Tibial artery (tissue), 4 donors: ENCODE measurements around the gene MIGA1.
"Not testable (repeated sequence)": the region's sequence is repeated elsewhere in the genome, so short reads cannot be mapped to it uniquely, and the experiment has no call there.

Source experiments
- DNase-seq, 2 donors: peaks; one replicate each; pipeline ENCODE4 v3.0.0-alpha.2; 2019
- H3K27ac ChIP-seq, 2 donors: fragments of 200-600 bp; sonication (generic) in 1 of 2; 1 replicate in 1 of 2; 2 replicates in 1 of 2; pipeline ENCODE4 v1.5.1; 2018 to 2019; ENCODE audit warnings: mild to moderate bottlenecking in 1 of 2
- H3K27me3 ChIP-seq, 2 donors: fragments of 200-600 bp; sonication (generic) in 1 of 2; one replicate each; pipeline versions ENCODE4 v1.5.1 to v1.6.0; 2016 to 2019
- H3K36me3 ChIP-seq, 3 donors: fragments of 200-600 bp; sonication (generic) in 2 of 3; one replicate each; pipeline ENCODE4 v1.5.1; 2016 to 2019; ENCODE audit warnings: mild to moderate bottlenecking in 2 of 3
- H3K4me1 ChIP-seq, 4 donors: fragments of 200-600 bp; sonication (generic) in 2 of 4; 1 replicate in 3 of 4; 2 replicates in 1 of 4; pipeline ENCODE4 v1.5.1; 2016 to 2019
- H3K4me3 ChIP-seq, 2 donors: fragments of 200-600 bp; sonication (generic) in 1 of 2; 1 replicate in 1 of 2; 2 replicates in 1 of 2; pipeline ENCODE4 v1.5.1; 2018 to 2019; ENCODE audit warnings: mild to moderate bottlenecking in 2 of 2
- H3K9me3 ChIP-seq, 3 donors: fragments of 200-600 bp; sonication (generic) in 1 of 3; one replicate each; pipeline ENCODE4 v1.5.1; 2016 to 2019
- intact Hi-C: fragments of 100-400 bp; cut with DNase I; formaldehyde crosslinking; loops from one replicate; pipeline ENCODE4 v1.15.0; 2023; ENCODE audit warnings: low total_unique reads
- TF ChIP-seq, protein P1 (sequence below), 2 experiments: fragments of 200-600 bp in 1 of 2; fragments of 450-650 bp in 1 of 2; IDR thresholded peaks; one replicate each; pipeline ENCODE4 v1.5.1; 2017 to 2019; ENCODE audit warnings: antibody characterized with exemption in 2 of 2, mild to moderate bottlenecking in 1 of 2, moderate library complexity in 1 of 2

MIGA1 gene

DNA sequence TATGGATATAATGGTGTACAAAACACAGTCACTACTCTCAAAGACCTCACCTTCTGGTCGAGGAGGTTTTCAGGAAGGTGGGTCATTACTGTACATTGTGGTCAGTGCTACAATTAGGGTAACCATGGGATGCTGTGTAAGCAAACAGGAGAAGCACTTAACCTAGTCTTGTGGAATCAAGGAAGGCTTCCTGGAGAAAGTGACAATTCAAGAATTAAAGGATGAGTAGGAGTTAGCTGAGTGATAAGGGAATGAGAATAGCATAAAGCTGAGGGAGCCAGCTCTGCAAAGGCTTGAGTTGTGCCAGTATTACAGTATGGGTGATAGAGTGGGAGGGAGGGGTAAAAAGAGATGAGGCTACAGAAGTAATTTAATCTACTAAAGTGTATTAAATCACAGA, 126.2 kb downstream of the MIGA1 start:
- H3K27me3 ChIP-seq = no peaks in the 10 kb centered on the region
- H3K27ac ChIP-seq = peak overlapping the region in 1 of 2 donors; percentile 25
- TF ChIP-seq, protein P1, sequence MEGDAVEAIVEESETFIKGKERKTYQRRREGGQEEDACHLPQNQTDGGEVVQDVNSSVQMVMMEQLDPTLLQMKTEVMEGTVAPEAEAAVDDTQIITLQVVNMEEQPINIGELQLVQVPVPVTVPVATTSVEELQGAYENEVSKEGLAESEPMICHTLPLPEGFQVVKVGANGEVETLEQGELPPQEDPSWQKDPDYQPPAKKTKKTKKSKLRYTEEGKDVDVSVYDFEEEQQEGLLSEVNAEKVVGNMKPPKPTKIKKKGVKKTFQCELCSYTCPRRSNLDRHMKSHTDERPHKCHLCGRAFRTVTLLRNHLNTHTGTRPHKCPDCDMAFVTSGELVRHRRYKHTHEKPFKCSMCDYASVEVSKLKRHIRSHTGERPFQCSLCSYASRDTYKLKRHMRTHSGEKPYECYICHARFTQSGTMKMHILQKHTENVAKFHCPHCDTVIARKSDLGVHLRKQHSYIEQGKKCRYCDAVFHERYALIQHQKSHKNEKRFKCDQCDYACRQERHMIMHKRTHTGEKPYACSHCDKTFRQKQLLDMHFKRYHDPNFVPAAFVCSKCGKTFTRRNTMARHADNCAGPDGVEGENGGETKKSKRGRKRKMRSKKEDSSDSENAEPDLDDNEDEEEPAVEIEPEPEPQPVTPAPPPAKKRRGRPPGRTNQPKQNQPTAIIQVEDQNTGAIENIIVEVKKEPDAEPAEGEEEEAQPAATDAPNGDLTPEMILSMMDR (IDR thresholded peaks at IDR 0.05) = no peak
- no peaks in the 10 kb centered on the region for H3K9me3 ChIP-seq
- peaks cover 0 to 14% (median 0%) of the 10 kb centered on the region in 3 donors for H3K36me3 ChIP-seq
- H3K4me1 ChIP-seq = peaks cover 0 to 84% (median 4%) of the 10 kb centered on the region in 4 donors
- H3K4me3 ChIP-seq = no peak overlapping the region
- intact Hi-C loops = no loop called here
- no peak for DNase-seq

DNA sequence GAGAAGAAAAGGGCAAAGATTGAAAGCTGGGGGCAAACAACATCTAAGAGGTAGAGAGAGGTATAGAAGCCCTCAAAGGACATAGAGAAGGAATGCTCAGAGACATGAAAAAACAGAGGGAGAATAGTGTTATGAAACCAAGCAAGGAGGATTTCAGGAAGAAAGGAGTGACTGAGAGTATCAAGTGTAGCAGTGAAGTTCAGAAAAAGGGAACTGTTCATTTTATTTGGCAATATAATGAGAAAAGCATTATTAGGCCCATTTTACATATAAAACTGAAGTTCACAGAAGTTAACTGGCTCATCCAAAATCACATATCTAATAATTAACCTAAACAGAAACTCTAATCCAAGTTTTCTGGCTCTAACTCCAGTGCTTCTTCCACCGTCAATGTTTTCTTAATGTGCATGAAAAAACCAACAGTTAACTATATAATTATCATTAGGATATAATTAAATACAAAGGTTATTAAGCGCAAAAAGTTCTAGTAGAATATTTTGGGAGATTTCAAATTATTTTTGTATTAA, 126.6 kb downstream of the MIGA1 start:
- H3K36me3 ChIP-seq = peaks cover 0 to 14% (median 0%) of the 10 kb centered on the region in 3 donors
- intact Hi-C loops = no loop called here

DNA sequence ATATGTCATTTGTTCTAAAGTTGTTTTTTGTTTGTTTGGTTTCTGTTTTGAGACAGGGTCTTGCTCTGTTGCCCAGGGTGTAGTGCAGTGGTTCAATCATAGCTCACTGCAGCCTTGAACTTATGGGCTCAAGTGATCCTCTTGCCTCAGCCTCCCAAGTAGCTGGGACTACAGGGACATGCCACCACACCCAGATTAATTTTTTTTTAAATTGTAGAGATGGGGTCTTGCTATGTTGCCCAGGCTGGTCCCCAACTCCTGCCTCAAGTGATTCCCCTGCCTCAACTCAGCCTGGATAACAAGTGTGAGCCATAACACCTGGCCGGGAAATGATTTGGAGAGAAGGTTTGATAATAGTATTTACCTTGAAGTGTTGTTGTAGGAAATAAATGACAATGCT, 127.2 kb downstream of the MIGA1 start:
- H3K27me3 ChIP-seq = no peaks in the 10 kb centered on the region
- H3K9me3 ChIP-seq = no peaks in the 10 kb centered on the region
- no peak overlapping the region for H3K4me3 ChIP-seq
- no peak overlapping the region for H3K27ac ChIP-seq
- H3K36me3 ChIP-seq = peaks cover 0 to 14% (median 0%) of the 10 kb centered on the region in 3 donors
- H3K4me1 ChIP-seq = peaks cover 0 to 84% (median 4%) of the 10 kb centered on the region in 4 donors
- no peak for DNase-seq
- TF ChIP-seq, protein P1 (IDR thresholded peaks at IDR 0.05) = no peak
- intact Hi-C loops = no loop called here

More for the DNA sequence above, 126.6 kb downstream of the MIGA1 start:
- Histone ChIP-seq H3K9me3 (no peaks in the 10 kb centered on the region), H3K4me1 (peaks cover 0 to 84% (median 4%) of the 10 kb centered on the region in 4 donors), H3K27me3 (no peaks in the 10 kb centered on the region), H3K27ac (peak overlapping the region in 1 of 2 donors; percentile 25), H3K4me3 (no peak overlapping the region)
- TF ChIP-seq, protein P1 (IDR thresholded peaks at IDR 0.05) = no peak
- DNase-seq = no peak

DNA sequence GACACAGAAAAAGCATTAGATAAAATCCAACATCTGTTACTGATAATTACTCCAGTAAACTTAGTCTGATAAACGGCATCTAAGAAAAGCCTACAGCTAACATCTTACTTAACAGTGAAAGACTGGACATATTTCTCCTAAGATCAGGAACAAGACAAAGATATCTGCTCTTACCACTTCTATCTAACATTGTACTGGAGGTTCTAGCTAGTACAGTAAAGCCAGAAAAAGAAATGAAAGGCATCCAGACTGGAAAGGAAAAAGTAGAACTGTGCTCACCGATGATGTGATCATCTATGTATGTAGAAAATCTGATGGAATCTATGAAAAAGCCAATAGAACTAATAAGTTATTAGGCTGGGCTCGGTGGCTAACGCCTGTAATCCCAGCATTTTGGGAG, 130.7 kb downstream of the MIGA1 start:
- TF ChIP-seq, protein P1 (IDR thresholded peaks at IDR 0.05) = no peak
- Histone ChIP-seq H3K36me3 (peaks cover 0 to 14% (median 0%) of the 10 kb centered on the region in 3 donors), H3K9me3 (no peaks in the 10 kb centered on the region), H3K4me3 (no peak overlapping the region), H3K27me3 (no peaks in the 10 kb centered on the region), H3K4me1 (peaks cover 0 to 72% (median 4%) of the 10 kb centered on the region in 4 donors), H3K27ac (no peak overlapping the region)
- intact Hi-C loops = no loop called here
- no peak for DNase-seq

DNA sequence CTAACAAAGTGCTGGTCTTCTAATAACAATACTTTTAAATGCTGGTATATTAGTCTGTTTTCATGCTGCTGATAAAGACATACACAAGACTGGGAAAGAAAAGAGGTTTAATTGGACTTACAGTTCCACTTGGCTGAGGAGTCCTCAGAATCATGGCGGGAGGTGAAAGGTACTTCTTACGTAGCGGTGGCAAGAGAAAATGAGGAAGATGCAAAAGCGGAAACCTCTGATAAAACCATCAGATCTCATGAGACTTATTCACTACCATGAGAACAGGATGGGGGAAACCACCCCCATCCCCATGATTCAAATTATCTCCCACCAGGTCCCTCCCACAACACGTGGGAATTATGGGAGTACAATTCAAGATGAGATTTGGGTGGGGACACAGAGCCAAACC, 139.5 kb downstream of the MIGA1 start:
- H3K36me3 ChIP-seq = peaks cover 56 to 65% (median 60%) of the 10 kb centered on the region in 3 donors
- H3K27ac ChIP-seq, intact Hi-C loops, H3K27me3 ChIP-seq, H3K4me1 ChIP-seq, H3K9me3 ChIP-seq, H3K4me3 ChIP-seq, DNase-seq: not testable (repeated sequence)

DNA sequence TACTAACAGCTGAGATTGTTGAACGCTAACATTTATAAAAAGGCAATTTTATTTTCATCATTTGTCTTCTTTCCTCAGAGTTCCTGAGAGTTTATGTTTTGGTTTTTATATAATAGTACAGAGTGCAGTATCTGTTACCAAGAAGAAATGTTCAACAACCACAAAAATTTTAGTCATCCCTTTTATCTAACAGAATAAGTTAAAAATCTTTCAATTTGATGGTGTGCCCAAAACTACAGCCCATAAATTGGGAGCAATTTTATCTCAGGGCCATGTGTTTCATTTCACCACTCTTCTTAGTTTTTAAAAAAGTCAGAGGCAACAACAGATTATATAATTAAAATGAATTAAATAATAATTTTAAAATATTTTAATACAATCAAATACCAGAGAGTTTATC, 146.1 kb downstream of the MIGA1 start:
- H3K27ac ChIP-seq = no peak overlapping the region
- H3K27me3 ChIP-seq = no peaks in the 10 kb centered on the region
- DNase-seq = no peak
- H3K9me3 ChIP-seq = no peaks in the 10 kb centered on the region
- no peak overlapping the region for H3K4me3 ChIP-seq
- H3K4me1 ChIP-seq = peaks cover 0 to 4% (median 0%) of the 10 kb centered on the region in 4 donors
- TF ChIP-seq, protein P1 (IDR thresholded peaks at IDR 0.05) = no peak
- intact Hi-C loops = no loop called here
- H3K36me3 ChIP-seq = peaks cover 70 to 82% (median 79%) of the 10 kb centered on the region in 3 donors
